Esophagus squamous epithelium (tissue), 4 donors: ENCODE measurements around the gene NOP9.

Experiments
- POLR2A ChIP-seq, 4 donors: fragments of 450-650 bp; IDR thresholded peaks; one replicate each; pipeline ENCODE4 v1.6.1; 2017; ENCODE audit warnings: antibody characterized with exemption in 4 of 4, mild to moderate bottlenecking in 4 of 4, moderate library complexity in 3 of 4
- TF ChIP-seq, protein P1 (sequence below), 6 experiments: fragments of 450-650 bp in 4 of 6; fragments of 200-600 bp in 2 of 6; sonication (generic) in 2 of 6; IDR thresholded peaks; one replicate each; pipeline ENCODE4 v1.5.1; 2016 to 2019; ENCODE audit warnings: antibody characterized with exemption in 6 of 6, mild to moderate bottlenecking in 4 of 6, moderate library complexity in 4 of 6

DNA sequence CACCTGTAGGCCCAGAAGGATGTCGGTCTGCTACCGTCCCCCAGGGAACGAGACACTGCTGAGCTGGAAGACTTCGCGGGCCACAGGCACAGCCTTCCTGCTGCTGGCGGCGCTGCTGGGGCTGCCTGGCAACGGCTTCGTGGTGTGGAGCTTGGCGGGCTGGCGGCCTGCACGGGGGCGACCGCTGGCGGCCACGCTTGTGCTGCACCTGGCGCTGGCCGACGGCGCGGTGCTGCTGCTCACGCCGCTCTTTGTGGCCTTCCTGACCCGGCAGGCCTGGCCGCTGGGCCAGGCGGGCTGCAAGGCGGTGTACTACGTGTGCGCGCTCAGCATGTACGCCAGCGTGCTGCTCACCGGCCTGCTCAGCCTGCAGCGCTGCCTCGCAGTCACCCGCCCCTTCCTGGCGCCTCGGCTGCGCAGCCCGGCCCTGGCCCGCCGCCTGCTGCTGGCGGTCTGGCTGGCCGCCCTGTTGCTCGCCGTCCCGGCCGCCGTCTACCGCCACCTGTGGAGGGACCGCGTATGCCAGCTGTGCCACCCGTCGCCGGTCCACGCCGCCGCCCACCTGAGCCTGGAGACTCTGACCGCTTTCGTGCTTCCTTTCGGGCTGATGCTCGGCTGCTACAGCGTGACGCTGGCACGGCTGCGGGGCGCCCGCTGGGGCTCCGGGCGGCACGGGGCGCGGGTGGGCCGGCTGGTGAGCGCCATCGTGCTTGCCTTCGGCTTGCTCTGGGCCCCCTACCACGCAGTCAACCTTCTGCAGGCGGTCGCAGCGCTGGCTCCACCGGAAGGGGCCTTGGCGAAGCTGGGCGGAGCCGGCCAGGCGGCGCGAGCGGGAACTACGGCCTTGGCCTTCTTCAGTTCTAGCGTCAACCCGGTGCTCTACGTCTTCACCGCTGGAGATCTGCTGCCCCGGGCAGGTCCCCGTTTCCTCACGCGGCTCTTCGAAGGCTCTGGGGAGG, 11.3 kb downstream of the NOP9 start, which contains the start of gene LTB4R:
- TF ChIP-seq, protein P1, sequence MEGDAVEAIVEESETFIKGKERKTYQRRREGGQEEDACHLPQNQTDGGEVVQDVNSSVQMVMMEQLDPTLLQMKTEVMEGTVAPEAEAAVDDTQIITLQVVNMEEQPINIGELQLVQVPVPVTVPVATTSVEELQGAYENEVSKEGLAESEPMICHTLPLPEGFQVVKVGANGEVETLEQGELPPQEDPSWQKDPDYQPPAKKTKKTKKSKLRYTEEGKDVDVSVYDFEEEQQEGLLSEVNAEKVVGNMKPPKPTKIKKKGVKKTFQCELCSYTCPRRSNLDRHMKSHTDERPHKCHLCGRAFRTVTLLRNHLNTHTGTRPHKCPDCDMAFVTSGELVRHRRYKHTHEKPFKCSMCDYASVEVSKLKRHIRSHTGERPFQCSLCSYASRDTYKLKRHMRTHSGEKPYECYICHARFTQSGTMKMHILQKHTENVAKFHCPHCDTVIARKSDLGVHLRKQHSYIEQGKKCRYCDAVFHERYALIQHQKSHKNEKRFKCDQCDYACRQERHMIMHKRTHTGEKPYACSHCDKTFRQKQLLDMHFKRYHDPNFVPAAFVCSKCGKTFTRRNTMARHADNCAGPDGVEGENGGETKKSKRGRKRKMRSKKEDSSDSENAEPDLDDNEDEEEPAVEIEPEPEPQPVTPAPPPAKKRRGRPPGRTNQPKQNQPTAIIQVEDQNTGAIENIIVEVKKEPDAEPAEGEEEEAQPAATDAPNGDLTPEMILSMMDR (IDR thresholded peaks at IDR 0.05), result peak in 5 of 6 experiments; percentile 2 to 57 (median 34)
- TF ChIP-seq POLR2A (IDR thresholded peaks at IDR 0.05), result peak in 1 of 4 donors; percentile 54
